HepG2 (cell line): ENCODE data around the gene NID2. TPM values are rescaled to one million over a fixed set of nuclear protein-coding genes. Genes with fewer than 3 reads are reported as not detected.

ENCODE experiments used
- ELF1 ChIP-seq: sonication (generic); formaldehyde crosslinking; IDR thresholded peaks from 2 replicates; pipeline ENCODE4 v1.4.0; 2020; ENCODE audit warnings: missing genetic modification reagents
- IRF9 ChIP-seq: sonication (generic); formaldehyde crosslinking; IDR thresholded peaks from 2 replicates; pipeline ENCODE4 v1.8.0; 2022; ENCODE audit warnings: missing genetic modification reagents, mild to moderate bottlenecking, borderline replicate concordance
- MED1 ChIP-seq: sonication (generic); formaldehyde crosslinking; IDR thresholded peaks from 2 replicates; pipeline ENCODE4 v1.4.0; 2020; ENCODE audit warnings: missing genetic modification reagents
- NRL ChIP-seq: sonication (generic); formaldehyde crosslinking; IDR thresholded peaks from 2 replicates; pipeline ENCODE4 v1.5.0; 2020; ENCODE audit warnings: missing genetic modification reagents, mild to moderate bottlenecking, moderate library complexity, borderline replicate concordance
- TBL1XR1 ChIP-seq: fragments of 150-350 bp; IDR thresholded peaks from 2 replicates; pipeline ENCODE4 v1.6.1; 2014; ENCODE audit warnings: borderline replicate concordance, low read length; ENCODE audit not compliant: partially characterized antibody
- ZFP1 ChIP-seq: IDR thresholded peaks from 2 replicates; pipeline ENCODE4 v1.6.1; 2016
- ZFP36L2 ChIP-seq: sonication (generic); formaldehyde crosslinking; IDR thresholded peaks from 2 replicates; pipeline ENCODE4 v1.4.0; 2020; ENCODE audit warnings: missing genetic modification reagents
- ZNF234 ChIP-seq: sonication (generic); formaldehyde crosslinking; conservative IDR thresholded peaks from 2 replicates; pipeline ENCODE4 v1.5.1; 2020; ENCODE audit warnings: mild to moderate bottlenecking, missing genetic modification reagents
- ZNF296 ChIP-seq: sonication (generic); formaldehyde crosslinking; conservative IDR thresholded peaks from 2 replicates; pipeline ENCODE4 v1.5.0; 2020; ENCODE audit warnings: mild to moderate bottlenecking, missing genetic modification reagents
- ZNF747 ChIP-seq: sonication (generic); formaldehyde crosslinking; IDR thresholded peaks from 2 replicates; pipeline ENCODE4 v1.8.1; 2023; ENCODE audit warnings: missing genetic modification reagents, mild to moderate bottlenecking, borderline replicate concordance
- polyA plus RNA-seq, 8 experiments: library from polyadenylated mRNA; depleted of rRNA in 3 of 8; stranded (reverse) in 7 of 8; unstranded in 1 of 8; fragments of >200 nt; fragmentation: Illumina TruSeq in 4 of 8; extraction: Trizol in 4 of 8; gene quantifications; 2 replicates each; pipeline versions ENCODE4 v1.2.1 to v1.2.3, GENCODE V29; 2011 to 2016; ENCODE audit warnings: low read depth in 4 of 8, missing spikeins in 1 of 8, mixed read lengths in 1 of 8; ENCODE audit not compliant: insufficient read depth in 1 of 8
- total RNA-seq, 5 experiments: library from RNA; depleted of rRNA; stranded (reverse); fragments of >200 nt; fragmentation: Illumina TruSeq; extraction: Trizol; gene quantifications; 2 replicates each; pipeline ENCODE4 v1.2.3, GENCODE V29; 2016; ENCODE audit warnings: low read depth in 1 of 5
- TF ChIP-seq, protein P1 (sequence below): conservative IDR thresholded peaks from 2 replicates; pipeline ENCODE4 v1.6.1; 2018; ENCODE audit warnings: missing genetic modification reagents
- TF ChIP-seq, protein P2 (sequence below): sonication (generic); formaldehyde crosslinking; IDR thresholded peaks from one replicate; pipeline ENCODE4 v1.5.1; 2020; ENCODE audit warnings: mild to moderate bottlenecking, missing genetic modification reagents; ENCODE audit errors: not compliant biosample characterization
- TF ChIP-seq, protein P3 (sequence below): sonication (generic); formaldehyde crosslinking; IDR thresholded peaks from 2 replicates; pipeline ENCODE4 v1.4.0; 2020; ENCODE audit warnings: missing genetic modification reagents

Gene NID2
- total and polyA plus RNA-seq, 2 of the 13 experiments (the other 11 are each of a cell fraction or from before 2014, with no cell fraction given), result 0.11 TPM; not detected in 1

DNA sequence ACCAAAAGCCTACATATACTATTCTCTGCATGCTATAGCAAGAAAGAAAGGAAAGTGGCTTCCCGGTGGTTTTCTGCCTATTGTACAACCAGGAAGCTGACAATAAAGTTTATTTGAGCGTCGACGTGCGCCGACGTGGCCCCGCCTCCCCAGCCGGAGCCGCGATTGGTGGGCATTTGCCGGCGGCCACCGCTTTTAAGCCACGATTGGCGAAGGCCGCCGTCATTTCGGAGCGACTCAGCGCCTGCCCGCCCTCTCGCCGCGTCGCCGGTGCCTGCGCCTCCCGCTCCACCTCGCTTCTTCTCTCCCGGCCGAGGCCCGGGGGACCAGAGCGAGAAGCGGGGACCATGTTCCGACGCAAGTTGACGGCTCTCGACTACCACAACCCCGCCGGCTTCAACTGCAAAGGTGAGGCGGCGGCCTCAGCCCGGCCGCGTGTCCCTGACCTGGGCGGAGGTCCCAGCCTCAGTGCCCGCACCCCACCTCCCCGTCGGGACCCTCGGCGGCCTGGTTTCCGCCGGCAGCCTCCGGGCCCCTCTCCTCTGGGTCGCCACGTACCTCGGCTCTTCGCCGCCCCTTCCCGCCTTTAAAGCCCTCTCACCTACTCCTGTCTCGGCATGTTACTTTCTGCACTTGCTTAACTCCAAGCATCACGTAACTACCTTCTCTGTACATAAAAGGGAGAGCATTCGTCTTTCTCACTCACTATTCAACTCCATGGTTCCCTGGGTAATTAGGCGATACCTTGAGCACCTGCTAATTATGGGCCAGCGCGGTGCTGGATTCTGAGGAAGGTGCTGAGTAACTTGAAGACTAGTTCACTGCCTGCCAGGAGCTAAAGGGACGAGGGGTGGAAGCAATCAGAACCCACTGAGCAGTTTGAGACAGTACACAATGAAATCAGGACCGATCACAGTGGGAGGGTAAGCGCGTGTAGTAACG is 79.3 kb downstream of the NID2 start, which contains the start of gene RTRAF (continued):
- peak; percentile 50; the same call in 1 of the 2 replicates for TF ChIP-seq IRF9 (CRISPR knock-in tag)
- TF ChIP-seq, protein P1, sequence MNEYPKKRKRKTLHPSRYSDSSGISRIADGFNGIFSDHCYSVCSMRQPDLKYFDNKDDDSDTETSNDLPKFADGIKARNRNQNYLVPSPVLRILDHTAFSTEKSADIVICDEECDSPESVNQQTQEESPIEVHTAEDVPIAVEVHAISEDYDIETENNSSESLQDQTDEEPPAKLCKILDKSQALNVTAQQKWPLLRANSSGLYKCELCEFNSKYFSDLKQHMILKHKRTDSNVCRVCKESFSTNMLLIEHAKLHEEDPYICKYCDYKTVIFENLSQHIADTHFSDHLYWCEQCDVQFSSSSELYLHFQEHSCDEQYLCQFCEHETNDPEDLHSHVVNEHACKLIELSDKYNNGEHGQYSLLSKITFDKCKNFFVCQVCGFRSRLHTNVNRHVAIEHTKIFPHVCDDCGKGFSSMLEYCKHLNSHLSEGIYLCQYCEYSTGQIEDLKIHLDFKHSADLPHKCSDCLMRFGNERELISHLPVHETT, result no peak
- TF ChIP-seq TBL1XR1, result no peak
- no peak for TF ChIP-seq ZFP36L2 (CRISPR knock-in tag)
- no peak for TF ChIP-seq ZNF296 (CRISPR knock-in tag)
- TF ChIP-seq, protein P2, sequence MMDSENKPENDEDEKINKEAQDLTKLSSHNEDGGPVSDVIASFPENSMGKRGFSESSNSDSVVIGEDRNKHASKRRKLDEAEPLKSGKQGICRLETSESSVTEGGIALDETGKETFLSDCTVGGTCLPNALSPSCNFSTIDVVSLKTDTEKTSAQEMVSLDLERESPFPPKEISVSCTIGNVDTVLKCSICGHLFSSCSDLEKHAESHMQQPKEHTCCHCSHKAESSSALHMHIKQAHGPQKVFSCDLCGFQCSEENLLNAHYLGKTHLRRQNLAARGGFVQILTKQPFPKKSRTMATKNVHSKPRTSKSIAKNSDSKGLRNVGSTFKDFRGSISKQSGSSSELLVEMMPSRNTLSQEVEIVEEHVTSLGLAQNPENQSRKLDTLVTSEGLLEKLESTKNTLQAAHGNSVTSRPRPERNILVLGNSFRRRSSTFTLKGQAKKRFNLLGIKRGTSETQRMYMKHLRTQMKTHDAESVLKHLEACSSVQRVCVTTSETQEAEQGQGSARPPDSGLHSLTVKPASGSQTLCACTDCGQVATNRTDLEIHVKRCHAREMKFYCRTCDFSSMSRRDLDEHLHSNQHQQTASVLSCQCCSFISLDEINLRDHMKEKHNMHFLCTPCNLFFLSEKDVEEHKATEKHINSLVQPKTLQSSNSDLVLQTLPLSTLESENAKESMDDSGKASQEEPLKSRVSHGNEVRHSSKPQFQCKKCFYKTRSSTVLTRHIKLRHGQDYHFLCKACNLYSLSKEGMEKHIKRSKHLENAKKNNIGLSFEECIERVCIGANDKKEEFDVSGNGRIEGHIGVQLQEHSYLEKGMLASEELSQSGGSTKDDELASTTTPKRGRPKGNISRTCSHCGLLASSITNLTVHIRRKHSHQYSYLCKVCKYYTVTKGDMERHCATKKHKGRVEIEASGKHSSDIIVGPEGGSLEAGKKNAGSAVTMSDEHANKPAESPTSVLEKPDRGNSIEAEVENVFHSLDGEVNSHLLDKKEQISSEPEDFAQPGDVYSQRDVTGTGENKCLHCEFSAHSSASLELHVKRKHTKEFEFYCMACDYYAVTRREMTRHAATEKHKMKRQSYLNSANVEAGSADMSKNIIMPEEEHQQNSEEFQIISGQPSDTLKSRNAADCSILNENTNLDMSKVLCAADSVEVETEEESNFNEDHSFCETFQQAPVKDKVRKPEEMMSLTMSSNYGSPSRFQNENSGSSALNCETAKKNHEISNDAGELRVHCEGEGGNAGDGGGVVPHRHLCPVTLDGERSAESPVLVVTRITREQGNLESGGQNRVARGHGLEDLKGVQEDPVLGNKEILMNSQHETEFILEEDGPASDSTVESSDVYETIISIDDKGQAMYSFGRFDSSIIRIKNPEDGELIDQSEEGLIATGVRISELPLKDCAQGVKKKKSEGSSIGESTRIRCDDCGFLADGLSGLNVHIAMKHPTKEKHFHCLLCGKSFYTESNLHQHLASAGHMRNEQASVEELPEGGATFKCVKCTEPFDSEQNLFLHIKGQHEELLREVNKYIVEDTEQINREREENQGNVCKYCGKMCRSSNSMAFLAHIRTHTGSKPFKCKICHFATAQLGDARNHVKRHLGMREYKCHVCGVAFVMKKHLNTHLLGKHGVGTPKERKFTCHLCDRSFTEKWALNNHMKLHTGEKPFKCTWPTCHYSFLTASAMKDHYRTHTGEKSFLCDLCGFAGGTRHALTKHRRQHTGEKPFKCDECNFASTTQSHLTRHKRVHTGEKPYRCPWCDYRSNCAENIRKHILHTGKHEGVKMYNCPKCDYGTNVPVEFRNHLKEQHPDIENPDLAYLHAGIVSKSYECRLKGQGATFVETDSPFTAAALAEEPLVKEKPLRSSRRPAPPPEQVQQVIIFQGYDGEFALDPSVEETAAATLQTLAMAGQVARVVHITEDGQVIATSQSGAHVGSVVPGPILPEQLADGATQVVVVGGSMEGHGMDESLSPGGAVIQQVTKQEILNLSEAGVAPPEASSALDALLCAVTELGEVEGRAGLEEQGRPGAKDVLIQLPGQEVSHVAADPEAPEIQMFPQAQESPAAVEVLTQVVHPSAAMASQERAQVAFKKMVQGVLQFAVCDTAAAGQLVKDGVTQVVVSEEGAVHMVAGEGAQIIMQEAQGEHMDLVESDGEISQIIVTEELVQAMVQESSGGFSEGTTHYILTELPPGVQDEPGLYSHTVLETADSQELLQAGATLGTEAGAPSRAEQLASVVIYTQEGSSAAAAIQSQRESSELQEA (CRISPR knock-in tag), result no peak
- TF ChIP-seq NRL (CRISPR knock-in tag), result peak; percentile 46; the same call in 1 of the 2 replicates
- TF ChIP-seq, protein P3, sequence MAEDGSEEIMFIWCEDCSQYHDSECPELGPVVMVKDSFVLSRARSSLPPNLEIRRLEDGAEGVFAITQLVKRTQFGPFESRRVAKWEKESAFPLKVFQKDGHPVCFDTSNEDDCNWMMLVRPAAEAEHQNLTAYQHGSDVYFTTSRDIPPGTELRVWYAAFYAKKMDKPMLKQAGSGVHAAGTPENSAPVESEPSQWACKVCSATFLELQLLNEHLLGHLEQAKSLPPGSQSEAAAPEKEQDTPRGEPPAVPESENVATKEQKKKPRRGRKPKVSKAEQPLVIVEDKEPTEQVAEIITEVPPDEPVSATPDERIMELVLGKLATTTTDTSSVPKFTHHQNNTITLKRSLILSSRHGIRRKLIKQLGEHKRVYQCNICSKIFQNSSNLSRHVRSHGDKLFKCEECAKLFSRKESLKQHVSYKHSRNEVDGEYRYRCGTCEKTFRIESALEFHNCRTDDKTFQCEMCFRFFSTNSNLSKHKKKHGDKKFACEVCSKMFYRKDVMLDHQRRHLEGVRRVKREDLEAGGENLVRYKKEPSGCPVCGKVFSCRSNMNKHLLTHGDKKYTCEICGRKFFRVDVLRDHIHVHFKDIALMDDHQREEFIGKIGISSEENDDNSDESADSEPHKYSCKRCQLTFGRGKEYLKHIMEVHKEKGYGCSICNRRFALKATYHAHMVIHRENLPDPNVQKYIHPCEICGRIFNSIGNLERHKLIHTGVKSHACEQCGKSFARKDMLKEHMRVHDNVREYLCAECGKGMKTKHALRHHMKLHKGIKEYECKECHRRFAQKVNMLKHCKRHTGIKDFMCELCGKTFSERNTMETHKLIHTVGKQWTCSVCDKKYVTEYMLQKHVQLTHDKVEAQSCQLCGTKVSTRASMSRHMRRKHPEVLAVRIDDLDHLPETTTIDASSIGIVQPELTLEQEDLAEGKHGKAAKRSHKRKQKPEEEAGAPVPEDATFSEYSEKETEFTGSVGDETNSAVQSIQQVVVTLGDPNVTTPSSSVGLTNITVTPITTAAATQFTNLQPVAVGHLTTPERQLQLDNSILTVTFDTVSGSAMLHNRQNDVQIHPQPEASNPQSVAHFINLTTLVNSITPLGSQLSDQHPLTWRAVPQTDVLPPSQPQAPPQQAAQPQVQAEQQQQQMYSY (CRISPR knock-in tag), result no peak
- peak; percentile 90 for TF ChIP-seq ELF1 (CRISPR knock-in tag)
- no peak for TF ChIP-seq ZNF747 (CRISPR knock-in tag)
- TF ChIP-seq ZNF234 (CRISPR knock-in tag), result no peak
- no peak for TF ChIP-seq ZFP1 (CRISPR knock-in tag)
- TF ChIP-seq MED1 (CRISPR knock-in tag), result peak; percentile 31; the same call in 1 of the 2 replicates
